K562 (cell line): ENCODE data around the gene ZNF581. TPM values are rescaled to one million over a fixed set of nuclear protein-coding genes. Genes with fewer than 3 reads are reported as not detected.
A peak's percentile ranks its signal among the peaks of the same experiment; 100 is the strongest.

Source experiments
- ATF2 ChIP-seq: sonication (generic); formaldehyde crosslinking; IDR thresholded peaks from 2 replicates; pipeline ENCODE4 v1.8.1; 2022; ENCODE audit warnings: missing genetic modification reagents
- BMI1 ChIP-seq: fragments of 150-350 bp; IDR thresholded peaks from 2 replicates; pipeline ENCODE4 v1.6.1; 2014; ENCODE audit warnings: low read length
- CBX8 ChIP-seq: fragments of 200-600 bp; sonication (generic); IDR thresholded peaks from 2 replicates; pipeline ENCODE4 v1.6.1; 2012; ENCODE audit warnings: borderline replicate concordance, mixed run types, low read depth, mild to moderate bottlenecking, moderate library complexity, mixed read lengths, low read length, control low read depth, inconsistent platforms; ENCODE audit not compliant: poor library complexity, severe bottlenecking; ENCODE audit errors: extremely low read depth
- CLOCK ChIP-seq: fragments of 250-450 bp; sonication (Bioruptor Pico); IDR thresholded peaks from 2 replicates; pipeline ENCODE4 v1.4.0; 2020; ENCODE audit warnings: mild to moderate bottlenecking, moderate library complexity, borderline replicate concordance
- DIDO1 ChIP-seq: fragments of 450-650 bp; IDR thresholded peaks from 2 replicates; pipeline ENCODE4 v1.6.1; 2016; ENCODE audit warnings: low read depth, missing biosample characterization, missing genetic modification characterization
- HDAC8 ChIP-seq: fragments of 450-650 bp; IDR thresholded peaks from 2 replicates; pipeline ENCODE4 v1.6.1; 2016; ENCODE audit warnings: mild to moderate bottlenecking, missing genetic modification characterization, moderate library complexity, missing compliant biosample characterization
- KAT2B ChIP-seq: IDR thresholded peaks from one replicate; pipeline ENCODE4 v1.6.1; 2012; ENCODE audit warnings: low read depth, mild to moderate bottlenecking, control low read depth, inconsistent platforms, low read length, moderate library complexity
- LARP7 ChIP-seq: fragments of 450-650 bp; IDR thresholded peaks from 2 replicates; pipeline ENCODE4 v1.6.1; 2016
- MLLT1 ChIP-seq, 2 experiments: fragments of 450-650 bp; IDR thresholded peaks; 2 replicates each; pipeline ENCODE4 v1.6.1; 2016
- NCOA1 ChIP-seq: fragments of 450-650 bp; IDR thresholded peaks from 2 replicates; pipeline ENCODE4 v1.6.1; 2016; ENCODE audit warnings: low read depth
- NCOR1 ChIP-seq: fragments of 450-650 bp; IDR thresholded peaks from 2 replicates; pipeline ENCODE4 v1.6.1; 2016; ENCODE audit warnings: mild to moderate bottlenecking, moderate library complexity
- PHF8 ChIP-seq: fragments of 200-600 bp; sonication (generic); IDR thresholded peaks from 2 replicates; pipeline ENCODE4 v1.6.1; 2012; ENCODE audit warnings: mixed run types, mild to moderate bottlenecking, inconsistent platforms, low read length, moderate library complexity, borderline replicate concordance
- PTTG1 ChIP-seq: fragments of 450-650 bp; IDR thresholded peaks from 2 replicates; pipeline ENCODE4 v1.6.1; 2016; ENCODE audit warnings: low read depth, mild to moderate bottlenecking, missing genetic modification characterization, missing compliant biosample characterization
- RBM14 ChIP-seq: fragments of 200-400 bp; formaldehyde crosslinking; IDR thresholded peaks from 2 replicates; pipeline ENCODE4 v1.6.1; 2018; ENCODE audit warnings: low read depth, mild to moderate bottlenecking, low read length, moderate library complexity, borderline replicate concordance; ENCODE audit not compliant: insufficient read depth
- SNRNP70 ChIP-seq: fragments of 200-400 bp; formaldehyde crosslinking; optimal IDR thresholded peaks from 2 replicates; pipeline ENCODE3; 2017; ENCODE audit warnings: low read depth, low read length
- XRCC4 ChIP-seq: IDR thresholded peaks from one replicate; pipeline ENCODE4 v1.6.1; 2011; ENCODE audit not compliant: insufficient read depth, insufficient read length; ENCODE audit errors: extremely low read depth
- YY1 ChIP-seq, 3 experiments: IDR thresholded peaks; 2 replicates each; pipeline ENCODE4 v1.6.1; 2011; ENCODE audit warnings: low read length in 2 of 3, mild to moderate bottlenecking in 2 of 3, moderate library complexity in 2 of 3, borderline replicate concordance in 1 of 3, control low read depth in 1 of 3, low read depth in 1 of 3; ENCODE audit not compliant: insufficient read depth in 3 of 3, insufficient replicate concordance in 2 of 3, control insufficient read depth in 1 of 3, insufficient read length in 1 of 3; ENCODE audit errors: extremely low read depth in 1 of 3
- ZC3H11A ChIP-seq: IDR thresholded peaks from 2 replicates; pipeline ENCODE4 v1.6.1; 2012; ENCODE audit warnings: low read depth, low read length, improper control_type of control experiment
- ZNF253 ChIP-seq: fragments of 250-450 bp; sonication (Bioruptor Pico); conservative IDR thresholded peaks from 2 replicates; pipeline ENCODE4 v1.6.1; 2021; ENCODE audit warnings: mild to moderate bottlenecking
- ZNF316 ChIP-seq: fragments of 450-650 bp; IDR thresholded peaks from 2 replicates; pipeline ENCODE4 v1.6.1; 2016
- ZNF324 ChIP-seq: fragments of 250-450 bp; sonication (Bioruptor Pico); IDR thresholded peaks from 2 replicates; pipeline ENCODE4 v1.4.0; 2020; ENCODE audit warnings: mild to moderate bottlenecking
- ZNF445 ChIP-seq: fragments of 250-450 bp; sonication (Bioruptor Pico); IDR thresholded peaks from 2 replicates; pipeline ENCODE4 v1.4.0; 2020; ENCODE audit warnings: low read depth, mild to moderate bottlenecking, moderate library complexity
- ZNF717 ChIP-seq: fragments of 250-450 bp; sonication (Bioruptor Pico); IDR thresholded peaks from 2 replicates; pipeline ENCODE4 v1.5.0; 2021
- polyA plus RNA-seq, 8 experiments: library from polyadenylated mRNA; depleted of rRNA in 4 of 8; stranded (reverse) in 5 of 8; unstranded in 3 of 8; fragments of >200 nt; fragmentation: Nextera tagmentation in 2 of 8; fragmentation: Illumina TruSeq in 1 of 8; extraction: Ambion mirVana in 2 of 8; extraction: Trizol in 1 of 8; gene quantifications; 2 replicates each; pipeline versions ENCODE4 v1.2.1 to v1.2.3, GENCODE V29; 2011 to 2014; ENCODE audit warnings: inconsistent platforms in 1 of 8, missing spikeins in 1 of 8
- total RNA-seq, 7 experiments: library from RNA; depleted of rRNA in 6 of 7; stranded (reverse); fragments of >200 nt in 6 of 7; fragmentation: Illumina TruSeq in 2 of 7; extraction: Trizol in 2 of 7; gene quantifications; 2 replicates each; pipeline versions ENCODE4 v1.2.1 to v1.2.3, GENCODE V29; 2011 to 2021; ENCODE audit warnings: low replicate concordance in 1 of 7

The ZNF581 gene
- total and polyA plus RNA-seq, 9 of the 15 experiments (the other 6 are each of a cell fraction or from before 2014, with no cell fraction given): 2.4 to 39.4 (median 15.4) TPM

- TF ChIP-seq BMI1: no peak
- TF ChIP-seq DIDO1 (tag): no peak
- peak in 1 of 2 experiments; percentile 41; a peak in 1 of 4 replicates for TF ChIP-seq MLLT1 (IDR thresholded peaks at IDR 0.05)
- no peak for TF ChIP-seq ZNF324 (CRISPR knock-in tag)
- no peak for TF ChIP-seq LARP7
- no peak for TF ChIP-seq SNRNP70
- no peak for TF ChIP-seq ATF2 (CRISPR knock-in tag)
- no peak for TF ChIP-seq NCOA1
- TF ChIP-seq PHF8: peak; percentile 48; the same call in 1 of the 2 replicates
- TF ChIP-seq YY1 (IDR thresholded peaks at IDR 0.05; ENCODE audit: borderline replicate concordance in 1 of 3, control insufficient read depth in 1 of 3, extremely low read depth in 1 of 3, insufficient read depth in 3 of 3, insufficient read length in 1 of 3, insufficient replicate concordance in 2 of 3, low read depth in 1 of 3, low read length in 2 of 3): peak in 2 of 3 experiments; percentile 54 to 75
- TF ChIP-seq CLOCK: no peak
- no peak for TF ChIP-seq ZNF316
- no peak for TF ChIP-seq HDAC8
- TF ChIP-seq ZNF717 (CRISPR knock-in tag): no peak
- TF ChIP-seq ZNF253 (CRISPR knock-in tag): no peak
- no peak for TF ChIP-seq CBX8
- no peak for TF ChIP-seq NCOR1
- no peak for TF ChIP-seq XRCC4
- no peak for TF ChIP-seq ZNF445 (CRISPR knock-in tag)
- TF ChIP-seq RBM14: 0 out of 2 replicates have a peak, but pooled peaks have one; percentile 24
- TF ChIP-seq ZC3H11A: no peak
- no peak for TF ChIP-seq PTTG1 (tag)
- TF ChIP-seq KAT2B: no peak
Observed at GRCh38 chr19:55647732-55648584, 4.5 kb downstream of the ZNF581 start, which contains the start of gene CCDC106 (continued).
